GM12873 (cell line): ENCODE results near the gene EPAS1.

ENCODE experiments used
- CTCF ChIP-seq: IDR thresholded peaks from 2 replicates; pipeline ENCODE4 v1.5.1; 2012; ENCODE audit warnings: low read depth, mild to moderate bottlenecking, moderate library complexity, low read length, control low read depth; ENCODE audit not compliant: insufficient read depth; ENCODE audit errors: missing control alignments

Gene EPAS1

GRCh38 chr2:46257980-46258379, 39.2 kb upstream of the EPAS1 start:
- no peak for TF ChIP-seq CTCF

GRCh38 chr2:46258937-46259776, 38.0 kb upstream of the EPAS1 start:
- TF ChIP-seq CTCF, result no peak

GRCh38 chr2:46259777-46260168, 37.4 kb upstream of the EPAS1 start:
- no peak for TF ChIP-seq CTCF

GRCh38 chr2:46260305-46260704, 36.9 kb upstream of the EPAS1 start:
- no peak for TF ChIP-seq CTCF

- TF ChIP-seq CTCF, result no peak
These were observed 34.8 kb upstream of the EPAS1 start for GRCh38 chr2:46262248-46262938.

GRCh38 chr2:46263347-46263746, 33.9 kb upstream of the EPAS1 start:
- TF ChIP-seq CTCF, result no peak

GRCh38 chr2:46264447-46264846, 32.8 kb upstream of the EPAS1 start:
- TF ChIP-seq CTCF, result no peak
